SJCRH30 (cell line): ENCODE measurements around the gene CISD2. TPM values are rescaled to one million over a fixed set of nuclear protein-coding genes. Genes with fewer than 3 reads are reported as not detected.
"Not testable (repeated sequence)": the region's sequence is repeated elsewhere in the genome, so short reads cannot be mapped to it uniquely, and the experiment has no call there.

Experiments
- DNase-seq, 2 experiments: peaks; one replicate each; pipeline ENCODE4 v3.0.0-alpha.2; 2015 to 2020
- H3K27ac ChIP-seq: fragments of 250-450 bp; sonication (Bioruptor Pico); 2 replicates; pipeline ENCODE4 v1.5.1; 2020; ENCODE audit warnings: mild to moderate bottlenecking, moderate library complexity
- H3K27me3 ChIP-seq: fragments of 250-450 bp; sonication (Bioruptor Pico); 2 replicates; pipeline ENCODE4 v1.5.1; 2020; ENCODE audit warnings: mild to moderate bottlenecking, moderate library complexity
- H3K36me3 ChIP-seq: fragments of 250-450 bp; sonication (Bioruptor Pico); 2 replicates; pipeline ENCODE4 v1.5.1; 2020; ENCODE audit warnings: mild to moderate bottlenecking, moderate library complexity
- H3K4me1 ChIP-seq: fragments of 250-450 bp; sonication (Bioruptor Pico); 2 replicates; pipeline ENCODE4 v1.5.1; 2020; ENCODE audit warnings: mild to moderate bottlenecking, moderate library complexity
- H3K4me3 ChIP-seq: fragments of 250-450 bp; sonication (Bioruptor Pico); 2 replicates; pipeline ENCODE4 v1.5.1; 2020; ENCODE audit warnings: mild to moderate bottlenecking, moderate library complexity
- H3K9me3 ChIP-seq: fragments of 250-450 bp; sonication (Bioruptor Pico); replicated peaks from 2 replicates; pipeline ENCODE4 v1.5.1; 2020; ENCODE audit warnings: mild to moderate bottlenecking, moderate library complexity
- total RNA-seq: library from RNA; depleted of rRNA; stranded (reverse); fragments of >200 nt; shearing (Covaris generic); gene quantifications from 2 replicates; pipeline ENCODE4 v1.2.3, GENCODE V29; 2014

CISD2 gene
- total RNA-seq, 1 experiment from 2014 or later, result 64.0 TPM

DNA sequence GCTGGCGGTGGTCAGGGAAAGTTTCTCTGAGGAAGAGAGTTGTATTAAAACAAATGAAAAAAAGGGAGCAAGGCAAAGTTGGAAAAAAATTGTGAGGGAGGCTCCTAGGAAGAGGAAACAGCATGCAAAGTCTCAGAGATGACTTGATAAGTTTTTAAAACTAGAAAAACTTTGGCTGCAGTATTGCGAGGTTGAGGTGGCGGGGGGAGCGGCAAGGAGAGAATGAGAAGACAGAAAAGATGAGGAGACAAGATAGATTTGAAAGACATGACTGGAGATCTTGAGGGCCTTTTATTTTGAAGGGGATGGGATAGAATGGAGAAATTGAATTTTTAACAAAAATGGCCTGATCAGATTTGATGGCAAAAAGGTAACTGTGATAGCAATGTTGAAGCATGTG is 36.7 kb upstream of the CISD2 start:
- H3K9me3 ChIP-seq, result no peaks in the 10 kb centered on the region
- no peak overlapping the region for H3K4me3 ChIP-seq
- no peak overlapping the region for H3K27ac ChIP-seq
- no peaks in the 10 kb centered on the region; the same call in 1 of the 2 replicates for H3K36me3 ChIP-seq
- DNase-seq, result no peak
- peaks cover 4% of the 10 kb centered on the region; the same call in 1 of the 2 replicates for H3K4me1 ChIP-seq
- H3K27me3 ChIP-seq, result no peaks in the 10 kb centered on the region

DNA sequence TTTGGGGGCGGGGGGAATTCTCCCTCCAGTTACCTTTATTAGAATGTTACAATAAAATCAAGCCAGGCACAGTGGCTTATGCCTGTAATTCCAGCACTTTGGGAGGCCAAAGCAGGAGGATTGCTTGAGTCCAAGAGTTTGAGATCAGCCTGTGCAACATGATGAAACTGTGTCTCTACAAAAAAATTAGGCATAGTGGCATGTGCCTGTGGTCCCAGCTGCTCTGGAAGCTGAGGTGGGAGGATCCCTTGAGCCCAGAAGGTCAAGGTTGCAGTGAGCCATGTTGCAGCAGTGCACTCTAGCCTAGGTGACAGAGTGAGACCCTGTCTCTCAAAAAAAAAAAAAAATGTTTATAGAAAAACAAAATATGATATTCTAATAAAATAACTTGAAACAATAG is 36.1 kb upstream of the CISD2 start:
- Histone ChIP-seq H3K9me3 (no peaks in the 10 kb centered on the region), H3K4me3 (no peak overlapping the region), H3K4me1 (peaks cover 4% of the 10 kb centered on the region; the same call in 1 of the 2 replicates), H3K27ac (no peak overlapping the region), H3K27me3 (no peaks in the 10 kb centered on the region), H3K36me3 (no peaks in the 10 kb centered on the region; the same call in 1 of the 2 replicates)
- DNase-seq, result no peak

DNA sequence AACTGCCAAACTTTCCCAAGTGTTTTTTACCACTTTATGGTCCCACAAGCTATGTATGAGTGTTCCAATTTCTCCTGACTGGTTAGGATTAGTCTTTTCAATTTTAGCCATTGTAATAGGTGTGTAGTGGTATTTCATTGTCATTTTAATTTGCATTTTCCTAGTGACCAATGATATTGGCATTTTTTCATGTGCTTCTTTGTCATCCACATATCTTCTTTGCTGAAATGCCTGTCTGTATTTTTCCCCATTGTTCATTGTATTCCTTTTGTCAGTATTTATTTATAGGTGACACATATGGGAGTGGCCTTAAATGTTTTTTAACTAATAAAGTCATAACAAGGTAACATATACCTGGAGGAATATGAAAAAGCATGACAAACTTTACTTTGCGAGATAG is 32.2 kb upstream of the CISD2 start:
- no peak overlapping the region for H3K27ac ChIP-seq
- H3K4me1 ChIP-seq, result peaks cover 4% of the 10 kb centered on the region; the same call in 1 of the 2 replicates
- no peak for DNase-seq
- H3K36me3 ChIP-seq, result no peaks in the 10 kb centered on the region; the same call in 1 of the 2 replicates
- no peaks in the 10 kb centered on the region for H3K27me3 ChIP-seq
- no peaks in the 10 kb centered on the region for H3K9me3 ChIP-seq
- H3K4me3 ChIP-seq, result no peak overlapping the region

DNA sequence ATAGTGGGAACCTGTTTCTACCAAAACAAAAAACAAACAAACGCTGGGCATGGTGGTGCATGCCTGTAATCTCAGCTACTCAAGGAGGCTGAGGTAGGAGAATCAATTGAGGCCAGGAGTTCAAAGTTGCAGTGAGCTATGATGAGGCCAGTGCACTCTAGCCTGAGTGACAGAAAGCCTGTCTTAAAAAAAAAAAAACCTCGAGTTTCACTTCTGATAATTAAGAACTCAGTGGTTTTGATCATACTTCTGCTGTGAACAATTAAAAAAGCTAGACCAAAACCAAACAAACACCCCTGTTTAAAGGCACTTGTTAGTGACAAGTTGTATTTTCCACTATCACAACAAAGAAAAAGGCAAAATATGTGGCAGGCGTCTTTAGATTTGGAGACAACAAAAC is 26.4 kb upstream of the CISD2 start:
- H3K9me3 ChIP-seq, result no peaks in the 10 kb centered on the region
- no peaks in the 10 kb centered on the region for H3K36me3 ChIP-seq
- DNase-seq, result no peak
- H3K27ac ChIP-seq, result no peak overlapping the region
- no peaks in the 10 kb centered on the region for H3K4me1 ChIP-seq
- H3K4me3 ChIP-seq, result no peak overlapping the region
- H3K27me3 ChIP-seq, result no peaks in the 10 kb centered on the region

DNA sequence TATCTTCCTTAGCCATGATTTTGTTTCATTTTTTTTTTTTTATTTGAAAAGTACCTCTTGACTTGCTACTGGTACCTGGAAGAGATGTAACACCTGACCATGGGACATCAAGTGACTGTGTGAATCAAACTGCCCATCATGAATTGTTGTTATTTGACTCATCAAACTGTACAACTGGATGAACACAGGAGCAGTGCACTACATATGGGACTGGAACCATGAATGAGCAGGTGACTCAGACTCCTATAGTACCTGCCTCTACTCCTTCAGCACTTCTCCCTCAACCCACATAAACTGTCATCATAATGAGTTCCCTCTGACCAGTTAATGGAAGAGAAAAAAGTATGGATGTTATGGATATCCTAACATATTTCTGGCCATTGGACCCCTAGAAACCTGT is 25.5 kb upstream of the CISD2 start:
- no peak overlapping the region for H3K4me3 ChIP-seq
- H3K4me1 ChIP-seq, result no peaks in the 10 kb centered on the region
- no peaks in the 10 kb centered on the region for H3K27me3 ChIP-seq
- DNase-seq, result no peak
- no peaks in the 10 kb centered on the region for H3K9me3 ChIP-seq
- H3K36me3 ChIP-seq, result no peaks in the 10 kb centered on the region
- H3K27ac ChIP-seq, result no peak overlapping the region

DNA sequence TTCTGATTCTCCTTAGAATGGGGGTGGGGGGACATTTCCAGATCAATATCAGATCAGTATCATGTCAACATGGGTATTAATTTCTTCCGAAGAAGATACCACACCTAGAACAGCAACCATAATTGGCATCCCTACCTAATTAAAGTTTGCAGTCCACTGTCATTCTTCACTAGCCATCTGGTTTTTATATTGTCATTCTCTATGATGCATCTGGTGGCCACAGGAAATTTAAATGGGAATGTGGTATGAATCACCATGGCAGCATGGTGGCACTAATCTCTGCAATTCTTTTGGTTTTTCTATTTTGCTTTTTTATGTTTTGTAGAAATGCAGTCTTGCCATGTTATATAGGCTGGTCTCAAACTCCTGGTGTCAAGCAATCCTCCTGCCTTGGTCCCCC is 24.9 kb upstream of the CISD2 start:
- no peak for DNase-seq
- no peaks in the 10 kb centered on the region for H3K27me3 ChIP-seq
- H3K4me3 ChIP-seq, result no peak overlapping the region
- no peaks in the 10 kb centered on the region for H3K4me1 ChIP-seq
- no peak overlapping the region for H3K27ac ChIP-seq
- H3K36me3 ChIP-seq, result no peaks in the 10 kb centered on the region
- H3K9me3 ChIP-seq, result no peaks in the 10 kb centered on the region

DNA sequence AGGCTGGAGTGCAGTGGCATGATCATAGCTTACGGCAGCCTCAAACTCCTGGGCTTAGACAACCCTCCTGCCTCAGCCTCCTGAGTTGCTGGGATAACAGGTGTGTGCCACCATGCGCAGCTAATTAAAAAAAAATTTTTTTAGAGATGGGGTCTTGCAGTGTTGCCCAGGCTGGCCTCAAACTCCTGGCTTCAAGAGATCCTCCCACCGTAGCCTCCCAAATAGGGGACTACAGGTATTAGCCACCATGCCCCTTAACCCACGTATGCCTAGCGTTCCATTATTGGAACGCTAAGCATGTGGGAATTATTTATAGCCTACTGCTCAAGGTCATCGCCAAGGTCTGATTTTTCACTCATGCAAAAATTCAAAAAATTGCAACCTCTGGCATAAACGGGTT is 21.1 kb upstream of the CISD2 start:
- no peaks in the 10 kb centered on the region for H3K27me3 ChIP-seq
- no peaks in the 10 kb centered on the region for H3K4me1 ChIP-seq
- no peak overlapping the region for H3K4me3 ChIP-seq
- DNase-seq, result no peak
- H3K36me3 ChIP-seq, result no peaks in the 10 kb centered on the region
- no peak overlapping the region for H3K27ac ChIP-seq
- no peaks in the 10 kb centered on the region for H3K9me3 ChIP-seq

DNA sequence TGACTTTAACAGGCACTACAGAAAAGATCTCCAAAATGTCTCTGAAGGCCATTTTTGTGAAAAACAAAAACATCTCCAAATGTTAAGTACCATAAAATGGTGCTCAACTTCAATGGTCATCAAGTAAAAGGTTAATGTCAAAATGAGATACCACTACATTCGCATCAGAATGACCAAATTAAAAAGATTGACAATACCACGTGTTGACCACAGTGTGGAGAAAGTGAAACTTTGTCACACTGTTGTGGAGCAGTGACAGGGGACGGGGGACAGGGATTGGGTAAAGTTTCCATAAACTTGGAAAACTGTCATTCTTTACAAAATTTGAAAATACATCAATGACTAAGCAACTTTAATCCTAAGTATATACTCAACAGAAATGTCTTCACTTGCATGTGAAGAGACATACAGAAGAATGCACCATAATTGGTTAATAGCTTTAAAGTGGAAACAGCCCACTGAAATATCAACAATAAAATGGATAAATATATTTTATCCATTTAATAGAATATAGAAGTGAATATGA is 19.1 kb upstream of the CISD2 start:
- no peaks in the 10 kb centered on the region for H3K9me3 ChIP-seq
- no peak for DNase-seq
- no peaks in the 10 kb centered on the region for H3K4me1 ChIP-seq
- H3K4me3 ChIP-seq, result no peak overlapping the region
- no peaks in the 10 kb centered on the region for H3K36me3 ChIP-seq
- H3K27me3 ChIP-seq, result no peaks in the 10 kb centered on the region
- no peak overlapping the region for H3K27ac ChIP-seq

DNA sequence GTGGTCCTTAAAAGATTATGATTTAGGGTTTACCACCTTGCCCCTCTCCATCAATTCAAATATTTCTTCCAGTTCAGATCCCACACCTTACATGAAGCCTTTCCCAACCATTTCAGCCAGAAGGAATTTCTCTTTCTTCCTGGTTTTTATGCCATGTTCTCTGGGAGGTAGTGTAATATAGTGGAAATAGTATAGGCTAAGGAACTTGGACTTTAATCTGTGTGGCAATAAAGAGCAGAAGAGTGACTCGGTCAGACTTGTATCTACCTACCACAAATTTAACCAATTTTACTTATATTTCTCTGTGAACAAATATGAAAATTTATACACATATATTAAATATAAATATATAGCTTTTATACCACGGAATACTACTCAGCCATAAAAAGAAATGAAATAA is 18.4 kb upstream of the CISD2 start:
- Histone ChIP-seq H3K4me1 (no peaks in the 10 kb centered on the region), H3K27me3 (no peaks in the 10 kb centered on the region), H3K27ac (no peak overlapping the region), H3K9me3 (no peaks in the 10 kb centered on the region), H3K36me3 (no peaks in the 10 kb centered on the region), H3K4me3 (no peak overlapping the region)
- DNase-seq, result no peak

DNA sequence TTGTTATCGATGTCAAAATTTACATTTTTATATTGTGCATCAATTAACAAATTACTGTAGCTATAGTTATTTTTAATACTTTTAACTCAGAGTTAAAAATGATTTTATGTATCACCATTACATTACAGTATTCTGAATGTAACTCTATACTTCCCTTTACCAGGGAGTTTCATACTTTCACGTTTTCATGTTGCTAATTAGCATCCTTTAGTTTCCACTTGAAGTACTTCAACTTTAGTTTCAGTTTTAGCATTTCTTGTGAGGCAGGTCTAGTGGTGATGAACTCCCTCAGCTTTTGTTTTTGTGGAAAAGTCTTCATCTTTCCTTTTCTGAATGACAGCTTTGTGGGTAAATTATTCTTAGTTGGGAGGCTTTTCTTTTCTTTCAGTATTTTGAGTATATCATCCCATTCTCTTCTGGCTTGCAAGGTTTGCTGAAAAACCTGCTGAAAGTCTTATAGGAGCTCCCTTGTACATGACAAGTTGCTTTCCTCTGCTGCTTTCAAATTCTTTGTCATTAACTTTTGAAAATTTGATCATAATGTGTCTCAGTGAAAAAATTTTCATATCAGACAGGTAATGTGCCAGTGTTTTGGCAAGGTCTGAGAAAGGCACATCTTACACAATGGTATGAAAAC is 9.8 kb upstream of the CISD2 start:
- Histone ChIP-seq H3K4me1 (no peaks in the 10 kb centered on the region), H3K27ac (no peak overlapping the region), H3K27me3 (no peaks in the 10 kb centered on the region), H3K36me3 (0 out of 2 replicates have a peak, but pooled peaks cover 2% of the 10 kb centered on the region), H3K9me3 (no peaks in the 10 kb centered on the region; the same call in 1 of the 2 replicates), H3K4me3 (no peak overlapping the region)
- DNase-seq, result no peak

DNA sequence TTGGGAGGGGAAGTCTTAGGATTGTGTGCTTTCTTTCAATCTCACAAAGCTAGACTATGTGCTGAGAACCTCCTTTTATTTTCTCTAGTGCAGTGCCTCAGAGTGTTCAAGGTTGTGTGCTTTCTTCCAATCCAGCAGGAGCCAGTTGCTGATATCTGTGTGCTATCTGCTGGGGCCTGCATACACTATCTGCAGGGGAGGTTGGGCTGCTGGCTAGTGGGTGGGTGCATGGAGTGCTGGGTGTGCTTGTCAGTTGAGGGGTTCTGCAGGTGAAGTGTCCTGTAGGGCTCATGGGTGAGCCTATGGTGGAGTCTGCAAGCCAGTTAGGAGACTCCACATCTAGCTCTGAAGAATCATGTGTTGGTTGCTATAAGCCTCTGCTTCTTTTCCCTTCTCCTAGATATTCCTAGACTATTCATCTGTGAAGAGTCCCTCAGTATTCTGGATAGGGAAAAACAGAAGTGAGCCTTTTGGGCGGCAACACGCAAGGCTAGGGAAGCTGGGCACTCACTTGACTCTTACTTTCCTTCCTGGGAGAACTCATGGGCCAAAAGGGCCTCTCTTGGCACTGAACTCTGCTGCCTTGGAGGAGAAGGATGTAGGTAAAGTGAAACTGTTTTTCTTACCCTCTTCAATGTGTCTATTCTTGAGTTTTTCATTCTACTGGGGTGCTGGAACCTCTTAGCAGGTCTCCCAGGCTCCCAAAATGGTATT is 8.0 kb upstream of the CISD2 start:
- Histone ChIP-seq H3K9me3 (no peaks in the 10 kb centered on the region; the same call in 1 of the 2 replicates), H3K4me1 (no peaks in the 10 kb centered on the region), H3K4me3 (no peak overlapping the region), H3K27me3 (no peaks in the 10 kb centered on the region), H3K36me3 (0 out of 2 replicates have a peak, but pooled peaks cover 2% of the 10 kb centered on the region), H3K27ac (no peak overlapping the region)
- no peak for DNase-seq

DNA sequence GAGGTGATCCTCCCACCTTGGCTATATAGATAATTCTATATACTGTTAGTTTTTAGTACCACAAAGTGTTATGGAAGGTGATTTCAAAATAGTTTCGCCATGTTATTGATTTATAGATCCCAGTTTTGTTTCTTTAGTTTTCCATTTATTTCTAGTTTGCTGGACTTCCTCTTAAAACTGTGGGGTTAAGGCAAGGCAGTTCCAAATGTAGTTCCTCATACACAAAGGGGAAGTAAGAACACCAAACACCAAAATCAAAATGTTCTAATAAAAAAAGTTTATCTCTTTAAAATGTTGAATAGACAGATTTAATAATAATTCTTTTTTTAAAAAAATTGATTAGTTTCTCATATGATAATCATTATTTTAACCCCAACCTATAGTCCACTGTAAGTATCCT is 6.8 kb upstream of the CISD2 start:
- Histone ChIP-seq H3K4me3 (no peak overlapping the region), H3K9me3 (no peaks in the 10 kb centered on the region; the same call in 1 of the 2 replicates), H3K27ac (no peak overlapping the region), H3K36me3 (0 out of 2 replicates have a peak, but pooled peaks cover 2% of the 10 kb centered on the region), H3K27me3 (no peaks in the 10 kb centered on the region), H3K4me1 (0 out of 2 replicates have a peak, but pooled peaks cover 2% of the 10 kb centered on the region)
- no peak for DNase-seq

DNA sequence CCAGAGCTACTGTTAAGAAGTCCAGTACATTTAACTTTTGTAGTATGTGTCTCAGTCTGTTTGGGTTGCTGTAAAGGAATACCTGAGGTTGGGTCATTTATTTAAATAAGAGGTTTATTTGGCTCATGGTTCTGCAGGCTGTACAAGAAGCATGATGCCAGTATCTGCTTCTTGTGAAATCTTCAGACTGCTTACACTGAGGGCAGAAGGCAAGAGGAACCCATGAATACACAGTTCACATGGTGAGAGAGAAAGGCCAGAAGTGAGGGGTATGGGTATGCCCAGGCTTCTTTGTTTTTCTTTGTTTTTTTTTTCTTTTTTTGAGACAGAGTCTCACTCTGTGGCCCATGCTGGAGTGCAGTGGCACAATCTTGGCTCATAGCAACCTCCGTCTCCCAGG is 6.0 kb upstream of the CISD2 start:
- Histone ChIP-seq H3K27me3 (no peaks in the 10 kb centered on the region), H3K27ac (no peak overlapping the region), H3K4me1 (0 out of 2 replicates have a peak, but pooled peaks cover 5% of the 10 kb centered on the region), H3K36me3 (0 out of 2 replicates have a peak, but pooled peaks cover 2% of the 10 kb centered on the region), H3K9me3 (no peaks in the 10 kb centered on the region), H3K4me3 (no peak overlapping the region)
- no peak for DNase-seq

DNA sequence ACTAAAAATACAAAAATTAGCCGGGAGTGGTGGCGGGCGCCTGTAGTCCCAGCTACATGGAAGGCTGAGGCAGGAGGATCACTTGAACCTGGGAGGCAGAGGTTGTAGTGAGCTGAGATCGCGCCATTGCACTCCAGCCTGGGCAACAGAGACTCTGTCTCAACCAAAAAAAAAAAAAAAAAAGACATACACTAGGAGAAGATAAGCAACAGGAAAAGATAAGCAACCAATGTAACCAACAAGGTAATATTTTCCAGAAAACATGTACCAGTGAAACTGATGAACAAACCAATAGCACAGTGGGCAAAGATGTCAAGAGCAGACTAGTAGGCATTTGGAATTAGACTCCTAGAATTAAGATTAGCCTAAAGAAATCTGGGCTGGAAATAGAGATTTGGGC is 3.5 kb upstream of the CISD2 start:
- not testable (repeated sequence) for H3K27ac ChIP-seq, H3K9me3 ChIP-seq, H3K27me3 ChIP-seq, H3K36me3 ChIP-seq, DNase-seq, H3K4me3 ChIP-seq, H3K4me1 ChIP-seq
